ENCODE data around the gene GNAI2.
"Not testable (repeated sequence)": the region's sequence is repeated elsewhere in the genome, so short reads cannot be mapped to it uniquely, and the experiment has no call there.

The GNAI2 gene

GRCh38 chr3:50266836-50267235 is 30.8 kb downstream of the GNAI2 start:
- DNase-seq: no peak

GRCh38 chr3:50267280-50267913 is 31.4 kb downstream of the GNAI2 start:
- no peak for DNase-seq

GRCh38 chr3:50268276-50268675 is 32.3 kb downstream of the GNAI2 start:
- DNase-seq: no peak

DNA sequence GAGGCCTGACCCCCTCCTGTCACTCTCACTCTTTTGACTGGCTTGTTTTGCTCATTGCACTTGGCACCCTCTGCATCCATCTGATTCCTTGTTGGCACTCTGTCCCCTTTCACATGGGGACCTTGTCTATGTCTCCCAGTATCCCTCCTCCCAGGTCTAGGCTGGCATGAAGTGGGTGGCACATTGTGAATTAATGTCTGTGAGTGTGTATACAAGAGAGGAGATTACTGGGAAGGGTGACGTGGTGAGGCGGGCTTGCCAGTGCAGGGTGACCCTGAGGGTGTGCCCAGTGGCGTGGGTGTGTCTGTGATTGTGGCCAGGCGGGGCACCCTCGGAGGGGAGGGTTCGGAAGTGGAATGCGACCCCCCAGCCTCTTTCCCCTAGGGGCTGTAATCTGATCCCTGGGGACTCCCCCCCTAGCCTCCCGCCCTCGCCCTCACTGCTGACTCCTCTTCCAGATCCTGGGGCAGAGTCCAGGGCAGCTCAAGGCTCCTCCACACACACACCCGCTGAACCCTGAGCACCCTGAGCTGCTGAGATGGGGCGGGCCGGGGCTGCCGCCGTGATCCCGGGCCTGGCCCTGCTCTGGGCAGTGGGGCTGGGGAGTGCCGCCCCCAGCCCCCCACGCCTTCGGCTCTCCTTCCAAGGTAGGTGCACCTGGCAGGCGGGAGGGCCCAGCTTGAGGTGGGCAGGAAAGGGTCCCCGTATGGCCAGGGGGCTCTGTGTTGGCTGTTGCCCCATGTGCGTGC is 32.9 kb downstream of the GNAI2 start, which contains the start of gene SEMA3B:
Gene SEMA3B (plus strand): TSS at position 445 of the 749 bp plus-strand sequence. CDS start 94 bp downstream, at position 539.
- peak; percentile 14 for DNase-seq

DNA sequence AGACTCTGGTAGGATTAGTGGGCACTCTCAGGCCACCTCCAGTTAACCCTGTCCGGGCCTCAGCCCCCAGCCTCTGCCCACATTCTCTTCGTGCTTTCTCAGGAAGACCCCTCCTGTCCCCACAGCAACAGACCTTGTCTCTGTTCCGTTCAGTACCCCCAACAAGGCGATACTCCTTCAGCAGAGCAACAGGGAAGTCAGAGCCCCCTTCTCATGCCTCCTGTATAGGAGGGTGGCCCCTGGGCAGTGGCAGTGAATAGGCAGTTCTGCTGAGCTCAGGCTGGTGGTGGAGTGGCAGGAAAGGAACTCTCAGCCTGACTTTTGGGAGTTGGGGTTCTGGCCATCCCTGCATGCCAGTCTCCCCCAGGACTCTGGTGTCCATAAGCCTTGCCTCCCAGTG is 33.5 kb downstream of the GNAI2 start:
- no peak for DNase-seq

DNA sequence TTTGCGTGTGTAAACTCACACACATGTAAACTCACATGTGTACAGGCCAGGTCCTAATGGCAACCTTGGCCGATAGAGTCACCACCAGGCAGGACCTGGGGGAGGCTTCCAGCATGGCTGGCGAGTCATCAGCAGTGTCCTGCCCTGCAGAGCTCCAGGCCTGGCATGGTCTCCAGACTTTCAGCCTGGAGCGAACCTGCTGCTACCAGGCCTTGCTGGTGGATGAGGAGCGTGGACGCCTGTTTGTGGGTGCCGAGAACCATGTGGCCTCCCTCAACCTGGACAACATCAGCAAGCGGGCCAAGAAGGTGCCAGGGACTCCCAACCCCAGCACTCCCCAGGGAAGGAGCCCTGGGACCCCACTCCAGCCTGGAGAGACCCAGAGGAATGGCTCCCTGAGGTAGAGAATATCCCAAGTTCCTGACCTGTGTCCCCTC is 34.0 kb downstream of the GNAI2 start:
- no peak for DNase-seq

- DNase-seq: no peak
These were observed 34.6 kb downstream of the GNAI2 start for GRCh38 chr3:50270422-50271224.

GRCh38 chr3:50271314-50271936 is 35.4 kb downstream of the GNAI2 start:
- DNase-seq: no peak

- DNase-seq: not testable (repeated sequence)
These were observed 36.5 kb downstream of the GNAI2 start for GRCh38 chr3:50272538-50272910.

DNA sequence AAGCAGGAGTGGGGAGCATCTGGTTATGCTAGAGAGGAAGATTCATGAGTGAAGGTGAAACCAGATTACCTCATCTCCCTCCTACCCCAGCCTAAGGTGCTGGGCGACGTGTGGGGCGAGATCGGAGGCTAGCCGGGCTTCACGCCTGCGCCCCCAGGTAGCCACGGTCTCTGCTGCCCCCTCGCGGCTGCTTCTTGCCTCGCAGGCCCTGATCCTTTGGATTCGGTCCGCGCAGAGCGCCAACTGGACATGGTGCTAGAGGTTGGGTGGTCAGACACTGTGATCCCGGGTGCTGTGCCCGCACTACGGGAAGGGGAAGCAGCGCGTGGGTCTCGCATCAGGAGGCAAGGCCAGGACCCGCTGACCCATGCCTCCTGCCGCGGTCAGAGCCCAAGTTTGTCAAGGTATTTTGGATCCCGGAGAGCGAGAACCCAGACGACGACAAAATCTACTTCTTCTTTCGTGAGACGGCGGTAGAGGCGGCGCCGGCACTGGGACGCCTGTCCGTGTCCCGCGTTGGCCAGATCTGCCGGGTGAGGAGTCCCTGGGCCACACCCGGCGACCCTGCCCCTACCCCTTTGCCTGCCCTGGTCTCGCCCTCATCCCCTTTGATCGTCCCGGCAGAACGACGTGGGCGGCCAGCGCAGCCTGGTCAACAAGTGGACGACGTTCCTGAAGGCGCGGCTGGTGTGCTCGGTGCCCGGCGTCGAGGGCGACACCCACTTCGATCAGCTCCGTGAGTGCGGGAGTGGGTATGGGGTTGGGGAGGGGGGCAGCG is 37.1 kb downstream of the GNAI2 start:
- DNase-seq: peak; percentile 74

- DNase-seq: no peak
These were observed 37.7 kb downstream of the GNAI2 start for GRCh38 chr3:50273689-50274065.

DNA sequence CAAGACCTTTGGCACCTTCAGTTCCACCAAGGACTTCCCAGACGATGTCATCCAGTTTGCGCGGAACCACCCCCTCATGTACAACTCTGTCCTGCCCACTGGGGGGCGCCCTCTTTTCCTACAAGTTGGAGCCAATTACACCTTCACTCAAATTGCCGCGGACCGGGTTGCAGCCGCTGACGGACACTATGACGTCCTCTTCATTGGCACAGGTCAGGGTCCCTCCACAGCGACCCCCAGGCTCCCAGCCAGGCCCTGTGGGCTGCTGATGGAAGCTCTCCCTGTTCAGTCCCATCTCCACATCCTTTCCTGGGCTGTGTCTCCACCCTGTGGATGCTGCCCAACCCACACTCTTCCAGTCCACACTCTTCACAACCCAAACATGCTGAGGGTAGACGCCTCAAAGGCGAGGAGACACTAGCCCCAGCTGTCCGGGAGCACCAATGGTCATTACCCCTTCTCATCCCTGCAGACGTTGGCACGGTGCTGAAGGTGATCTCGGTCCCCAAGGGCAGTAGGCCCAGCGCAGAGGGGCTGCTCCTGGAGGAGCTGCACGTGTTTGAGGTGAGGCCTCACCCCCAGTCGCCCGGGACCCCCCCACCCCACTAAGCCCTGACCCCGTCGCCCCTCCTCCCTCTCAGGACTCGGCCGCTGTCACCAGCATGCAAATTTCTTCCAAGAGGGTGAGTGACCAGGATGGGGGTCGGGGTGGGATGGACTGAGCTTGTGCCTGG is 38.5 kb downstream of the GNAI2 start:
- DNase-seq: peak; percentile 79

- DNase-seq: no peak
These were observed 39.4 kb downstream of the GNAI2 start for GRCh38 chr3:50275141-50275995.

GRCh38 chr3:50275996-50276761 is 40.2 kb downstream of the GNAI2 start:
- DNase-seq: peak; percentile 16

DNA sequence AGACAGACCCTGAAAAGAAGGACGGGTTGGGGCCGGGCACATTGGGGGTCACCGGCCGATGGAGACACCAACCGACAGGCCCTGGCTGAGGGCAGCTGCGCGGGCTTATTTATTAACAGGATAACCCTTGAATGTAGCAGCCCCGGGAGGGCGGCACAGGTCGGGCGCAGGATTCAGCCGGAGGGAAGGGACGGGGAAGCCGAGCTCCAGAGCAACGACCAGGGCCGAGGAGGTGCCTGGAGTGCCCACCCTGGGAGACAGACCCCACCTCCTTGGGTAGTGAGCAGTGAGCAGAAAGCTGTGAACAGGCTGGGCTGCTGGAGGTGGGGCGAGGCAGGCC is 40.7 kb downstream of the GNAI2 start:
- no peak for DNase-seq

GRCh38 chr3:50278123-50278879 is 42.3 kb downstream of the GNAI2 start:
- DNase-seq: no peak

GRCh38 chr3:50278880-50279224 is 42.8 kb downstream of the GNAI2 start, which contains the start of gene LSMEM2:
TSS of gene LSMEM2 (plus strand) at chr3:50279087. CDS start at chr3:50279114, 27 bp downstream.
- DNase-seq: no peak

DNA sequence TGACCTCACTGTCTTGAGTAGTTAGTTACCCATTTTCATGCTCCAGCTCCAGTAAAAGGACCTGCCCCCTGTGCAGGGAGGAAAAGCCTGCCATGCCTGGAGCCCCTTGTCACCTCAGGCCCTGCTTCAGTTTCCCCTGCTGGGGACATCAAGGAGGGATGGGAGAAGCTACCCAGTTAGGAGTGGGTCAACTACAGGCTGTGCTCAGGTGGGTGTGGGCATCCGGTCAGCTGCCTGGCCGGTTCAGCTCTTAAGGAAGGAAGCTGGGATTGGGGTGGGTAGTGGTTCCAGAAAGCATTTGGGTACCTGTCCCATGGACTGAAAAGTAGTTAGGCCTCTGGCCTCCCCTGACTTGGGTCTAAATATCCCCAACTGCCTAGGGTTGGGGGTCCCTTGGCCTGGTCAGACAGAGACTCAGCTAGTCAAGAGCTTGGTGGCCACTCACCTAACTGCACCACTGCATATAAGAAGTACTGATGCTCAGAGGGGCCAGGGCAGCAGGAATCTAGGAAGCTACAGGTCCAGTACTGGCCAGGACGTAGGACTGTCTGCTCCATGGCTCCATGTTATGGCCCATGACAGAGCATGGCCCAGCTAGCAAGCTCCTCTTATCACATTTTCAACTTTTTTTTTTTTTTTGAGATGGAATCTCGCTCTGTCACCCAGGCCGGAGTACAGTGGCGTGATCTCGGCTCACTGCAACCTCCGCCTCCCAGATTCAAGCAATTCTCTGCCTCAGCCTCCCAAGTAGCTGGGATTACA is 43.4 kb downstream of the GNAI2 start:
- DNase-seq: no peak

Data from hematopoietic multipotent progenitor cell treated with erythropoietin and hydrocortisone succinate and interleukin-3 and kit ligand, for 8 days (in vitro differentiated cells).